Astrocyte (in vitro differentiated cells and primary cell): Measurements from ENCODE around the gene SPRY2. TPM values are rescaled to one million over a fixed set of nuclear protein-coding genes. Genes with fewer than 3 reads are reported as not detected.

Experiments
- DNase-seq: peaks from one replicate; pipeline ENCODE4 v3.0.0-alpha.2; 2010; ENCODE audit warnings: low read depth
- FAIRE-seq: peaks from 2 replicates; lab custom pipeline; 2011; peaks lifted over from hg19 to GRCh38; lab: Jason Lieb, UNC
- H2AFZ ChIP-seq: 2 replicates; pipeline ENCODE4 v1.6.0; 2012; ENCODE audit warnings: low read depth, low read length, inconsistent platforms
- H3K27ac ChIP-seq: 2 replicates; pipeline ENCODE4 v1.5.1; 2011; ENCODE audit warnings: low read depth, low read length, inconsistent platforms
- H3K27me3 ChIP-seq: 2 replicates; pipeline ENCODE4 v1.6.0; 2011; ENCODE audit warnings: low read length, inconsistent platforms; ENCODE audit not compliant: insufficient read depth
- H3K36me3 ChIP-seq: 2 replicates; pipeline ENCODE4 v1.5.1; 2011; ENCODE audit warnings: low read length, inconsistent platforms; ENCODE audit not compliant: insufficient read depth
- H3K4me1 ChIP-seq: 2 replicates; pipeline ENCODE4 v1.5.1; 2011; ENCODE audit warnings: low read length, inconsistent platforms; ENCODE audit not compliant: insufficient read depth
- H3K4me2 ChIP-seq: 2 replicates; pipeline ENCODE4 v1.6.0; 2012; ENCODE audit warnings: low read length, inconsistent platforms
- H3K4me3 ChIP-seq: 2 replicates; pipeline ENCODE4 v1.5.1; 2011; ENCODE audit warnings: low read depth, mild to moderate bottlenecking, low read length, inconsistent platforms; ENCODE audit not compliant: insufficient read depth
- H3K79me2 ChIP-seq: 2 replicates; pipeline ENCODE4 v1.6.0; 2012; ENCODE audit warnings: mild to moderate bottlenecking, low read length, inconsistent platforms; ENCODE audit not compliant: insufficient read depth
- H3K9ac ChIP-seq: 2 replicates; pipeline ENCODE4 v1.6.0; 2012; ENCODE audit warnings: mild to moderate bottlenecking, low read length, inconsistent platforms
- H3K9me3 ChIP-seq: 2 replicates; pipeline ENCODE4 v1.5.1; 2012; ENCODE audit warnings: low read depth, mild to moderate bottlenecking, low read length, inconsistent platforms; ENCODE audit not compliant: insufficient read depth
- H4K20me1 ChIP-seq: 2 replicates; pipeline ENCODE4 v1.6.0; 2012; ENCODE audit warnings: low read length, inconsistent platforms; ENCODE audit not compliant: insufficient read depth
- H3K27ac Mint-ChIP-seq: one replicate; pipeline ENCODE4 v1.8.0; 2021; ENCODE audit warnings: mild to moderate bottlenecking, mixed read lengths; ENCODE audit not compliant: unreplicated experiment
- H3K27me3 Mint-ChIP-seq: one replicate; pipeline ENCODE4 v1.8.0; 2021; ENCODE audit warnings: low read depth, mixed read lengths; ENCODE audit not compliant: unreplicated experiment
- H3K36me3 Mint-ChIP-seq: one replicate; pipeline ENCODE4 v1.8.0; 2021; ENCODE audit warnings: low read depth, mixed read lengths; ENCODE audit not compliant: unreplicated experiment
- H3K4me1 Mint-ChIP-seq: one replicate; pipeline ENCODE4 v1.8.0; 2021; ENCODE audit warnings: low read depth, mixed read lengths; ENCODE audit not compliant: unreplicated experiment
- H3K4me3 Mint-ChIP-seq: one replicate; pipeline ENCODE4 v1.8.0; 2021; ENCODE audit warnings: mild to moderate bottlenecking, moderate library complexity, mixed read lengths; ENCODE audit not compliant: unreplicated experiment
- H3K9me3 Mint-ChIP-seq: one replicate; pipeline ENCODE4 v1.8.0; 2021; ENCODE audit warnings: mild to moderate bottlenecking, mixed read lengths; ENCODE audit not compliant: unreplicated experiment
- EZH2 ChIP-seq: IDR thresholded peaks from 2 replicates; pipeline ENCODE4 v1.6.1; 2012; ENCODE audit warnings: mild to moderate bottlenecking, low read length, inconsistent platforms; ENCODE audit not compliant: insufficient read depth
- total RNA-seq: library from RNA; stranded (reverse); gene quantifications from 2 replicates; pipeline ENCODE4 v1.2.1, GENCODE V29; 2021
- TF ChIP-seq, protein P1 (sequence below): IDR thresholded peaks from 2 replicates; pipeline ENCODE4 v1.5.1; 2011; ENCODE audit warnings: low read depth, mild to moderate bottlenecking, inconsistent platforms, low read length, moderate library complexity; ENCODE audit not compliant: insufficient read depth

Gene SPRY2
- total RNA-seq, 1 donor from 2014 or later: 57.7 TPM

GRCh38 chr13:80376554-80376953 lies 35.6 kb upstream of the SPRY2 start:
- Histone ChIP-seq H4K20me1 (no peaks in the 10 kb centered on the region), H3K9ac (no peak overlapping the region), H3K27me3 (no peaks in the 10 kb centered on the region), H3K9me3 (no peaks in the 10 kb centered on the region), H3K4me3 (no peak overlapping the region), H2AFZ (no peak overlapping the region), H3K79me2 (no peaks in the 10 kb centered on the region), H3K36me3 (no peaks in the 10 kb centered on the region), H3K27ac (no peak overlapping the region), H3K4me1 (peaks cover 4% of the 10 kb centered on the region), H3K4me2 (no peak overlapping the region)
- peaks cover 2% of the 10 kb centered on the region for H3K9me3 Mint-ChIP-seq
- no peak for TF ChIP-seq EZH2
- TF ChIP-seq, protein P1, sequence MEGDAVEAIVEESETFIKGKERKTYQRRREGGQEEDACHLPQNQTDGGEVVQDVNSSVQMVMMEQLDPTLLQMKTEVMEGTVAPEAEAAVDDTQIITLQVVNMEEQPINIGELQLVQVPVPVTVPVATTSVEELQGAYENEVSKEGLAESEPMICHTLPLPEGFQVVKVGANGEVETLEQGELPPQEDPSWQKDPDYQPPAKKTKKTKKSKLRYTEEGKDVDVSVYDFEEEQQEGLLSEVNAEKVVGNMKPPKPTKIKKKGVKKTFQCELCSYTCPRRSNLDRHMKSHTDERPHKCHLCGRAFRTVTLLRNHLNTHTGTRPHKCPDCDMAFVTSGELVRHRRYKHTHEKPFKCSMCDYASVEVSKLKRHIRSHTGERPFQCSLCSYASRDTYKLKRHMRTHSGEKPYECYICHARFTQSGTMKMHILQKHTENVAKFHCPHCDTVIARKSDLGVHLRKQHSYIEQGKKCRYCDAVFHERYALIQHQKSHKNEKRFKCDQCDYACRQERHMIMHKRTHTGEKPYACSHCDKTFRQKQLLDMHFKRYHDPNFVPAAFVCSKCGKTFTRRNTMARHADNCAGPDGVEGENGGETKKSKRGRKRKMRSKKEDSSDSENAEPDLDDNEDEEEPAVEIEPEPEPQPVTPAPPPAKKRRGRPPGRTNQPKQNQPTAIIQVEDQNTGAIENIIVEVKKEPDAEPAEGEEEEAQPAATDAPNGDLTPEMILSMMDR: no peak
- DNase-seq (no peak), FAIRE-seq (no peak)
- H3K27ac Mint-ChIP-seq: no peak overlapping the region
- no peaks in the 10 kb centered on the region for H3K27me3 Mint-ChIP-seq
- no peaks in the 10 kb centered on the region for H3K36me3 Mint-ChIP-seq
- no peak overlapping the region for H3K4me3 Mint-ChIP-seq
- peaks cover 9% of the 10 kb centered on the region for H3K4me1 Mint-ChIP-seq

- H3K27me3 Mint-ChIP-seq: no peaks in the 10 kb centered on the region
- no peaks in the 10 kb centered on the region for H3K36me3 Mint-ChIP-seq
- TF ChIP-seq, protein P1: no peak
- TF ChIP-seq EZH2: no peak
Measured at GRCh38 chr13:80374901-80375300, 34.0 kb upstream of the SPRY2 start.

DNA sequence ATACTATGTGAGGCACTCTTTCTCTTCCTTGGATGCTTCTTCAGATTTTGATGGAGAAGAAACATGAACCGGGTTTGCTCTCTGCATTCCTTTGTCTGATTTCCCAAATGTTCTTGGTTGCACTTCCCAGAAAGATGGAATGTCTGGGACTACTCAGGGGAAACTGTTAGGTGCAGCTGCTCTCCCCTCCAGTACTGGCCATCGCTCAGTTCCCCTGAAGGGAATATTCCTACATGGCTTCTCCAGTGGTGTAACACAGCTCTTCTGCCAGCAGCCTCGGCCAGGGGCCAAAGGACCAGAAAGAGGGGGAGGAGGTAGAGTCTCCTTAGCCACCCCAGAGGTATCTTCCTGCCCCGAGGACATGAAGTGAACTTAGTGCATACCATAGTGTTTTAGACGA lies 33.5 kb upstream of the SPRY2 start:
- no peak overlapping the region for H3K27ac Mint-ChIP-seq
- H3K79me2 ChIP-seq: no peaks in the 10 kb centered on the region
- no peaks in the 10 kb centered on the region for H3K27me3 Mint-ChIP-seq
- H3K9me3 Mint-ChIP-seq: peaks cover 2% of the 10 kb centered on the region
- no peak overlapping the region for H3K4me2 ChIP-seq
- no peaks in the 10 kb centered on the region for H3K36me3 Mint-ChIP-seq
- no peak overlapping the region for H3K4me3 Mint-ChIP-seq
- H3K4me1 ChIP-seq: peaks cover 2% of the 10 kb centered on the region
- H3K27me3 ChIP-seq: no peaks in the 10 kb centered on the region
- H3K27ac ChIP-seq: no peak overlapping the region
- no peak for TF ChIP-seq EZH2
- TF ChIP-seq, protein P1: no peak
- no peak overlapping the region for H3K4me3 ChIP-seq
- no peak overlapping the region for H3K9ac ChIP-seq
- H3K9me3 ChIP-seq: no peaks in the 10 kb centered on the region
- H3K4me1 Mint-ChIP-seq: peaks cover 9% of the 10 kb centered on the region
- H2AFZ ChIP-seq: no peak overlapping the region
- H4K20me1 ChIP-seq: no peaks in the 10 kb centered on the region
- FAIRE-seq (no peak), DNase-seq (no peak)
- no peaks in the 10 kb centered on the region for H3K36me3 ChIP-seq

More at GRCh38 chr13:80374901-80375300, 34.0 kb upstream of the SPRY2 start:
- peaks cover 4% of the 10 kb centered on the region for H3K4me1 ChIP-seq
- Mint-ChIP-seq H3K4me1 (peaks cover 9% of the 10 kb centered on the region), H3K9me3 (peaks cover 2% of the 10 kb centered on the region), H3K4me3 (no peak overlapping the region), H3K27ac (no peak overlapping the region)
- H4K20me1 ChIP-seq: no peaks in the 10 kb centered on the region
- no peak overlapping the region for H2AFZ ChIP-seq
- H3K36me3 ChIP-seq: no peaks in the 10 kb centered on the region
- H3K4me2 ChIP-seq: no peak overlapping the region
- no peak overlapping the region for H3K27ac ChIP-seq
- DNase-seq (no peak), FAIRE-seq (no peak)
- H3K4me3 ChIP-seq: no peak overlapping the region
- no peaks in the 10 kb centered on the region for H3K27me3 ChIP-seq
- H3K9me3 ChIP-seq: no peaks in the 10 kb centered on the region
- no peak overlapping the region for H3K9ac ChIP-seq
- H3K79me2 ChIP-seq: no peaks in the 10 kb centered on the region
